Neural crest cell (in vitro differentiated cells): ENCODE measurements around the gene NAE1. TPM values are rescaled to one million over a fixed set of nuclear protein-coding genes. Genes with fewer than 3 reads are reported as not detected.

Experiments used
- DNase-seq: peaks from one replicate; pipeline ENCODE4 v3.0.0; 2021; ENCODE audit warnings: low read depth, mixed read lengths, low spot score
- H3K27ac Mint-ChIP-seq: one replicate; pipeline ENCODE4 v1.8.0; 2021; ENCODE audit warnings: mild to moderate bottlenecking, mixed read lengths; ENCODE audit not compliant: unreplicated experiment
- H3K27me3 Mint-ChIP-seq: 2 replicates; pipeline ENCODE4 v1.8.0; 2021; ENCODE audit warnings: low read depth, mild to moderate bottlenecking, mixed read lengths
- H3K36me3 Mint-ChIP-seq: 2 replicates; pipeline ENCODE4 v1.8.0; 2021; ENCODE audit warnings: low read depth, mild to moderate bottlenecking, mixed read lengths
- H3K4me1 Mint-ChIP-seq: 2 replicates; pipeline ENCODE4 v1.8.0; 2021; ENCODE audit warnings: mixed read lengths
- H3K4me3 Mint-ChIP-seq: one replicate; pipeline ENCODE4 v1.8.0; 2021; ENCODE audit warnings: mild to moderate bottlenecking, mixed read lengths
- H3K9me3 Mint-ChIP-seq: 2 replicates; pipeline ENCODE4 v1.8.0; 2021; ENCODE audit warnings: mixed read lengths
- CTCF ChIP-seq: fragments of 200-600 bp; sonication (generic); conservative IDR thresholded peaks from 2 replicates; pipeline ENCODE4 v1.5.0; 2021; ENCODE audit warnings: antibody characterized with exemption, mild to moderate bottlenecking
- total RNA-seq: library from RNA; stranded (reverse); gene quantifications from 2 replicates; pipeline ENCODE4 v1.2.1, GENCODE V29; 2021

The NAE1 gene
- total RNA-seq, 1 donor from 2014 or later = 156 TPM

- no peaks in the 10 kb centered on the region for H3K36me3 Mint-ChIP-seq
- H3K27me3 Mint-ChIP-seq = peaks cover 90% of the 10 kb centered on the region
- no peak for DNase-seq
- no peak for TF ChIP-seq CTCF
- H3K4me3 Mint-ChIP-seq = no peak overlapping the region
- no peaks in the 10 kb centered on the region for H3K4me1 Mint-ChIP-seq
- H3K9me3 Mint-ChIP-seq = peaks cover 5% of the 10 kb centered on the region
- H3K27ac Mint-ChIP-seq = no peak overlapping the region
Observed at GRCh38 chr16:66841366-66841765, 10.6 kb upstream of the NAE1 start.

DNA sequence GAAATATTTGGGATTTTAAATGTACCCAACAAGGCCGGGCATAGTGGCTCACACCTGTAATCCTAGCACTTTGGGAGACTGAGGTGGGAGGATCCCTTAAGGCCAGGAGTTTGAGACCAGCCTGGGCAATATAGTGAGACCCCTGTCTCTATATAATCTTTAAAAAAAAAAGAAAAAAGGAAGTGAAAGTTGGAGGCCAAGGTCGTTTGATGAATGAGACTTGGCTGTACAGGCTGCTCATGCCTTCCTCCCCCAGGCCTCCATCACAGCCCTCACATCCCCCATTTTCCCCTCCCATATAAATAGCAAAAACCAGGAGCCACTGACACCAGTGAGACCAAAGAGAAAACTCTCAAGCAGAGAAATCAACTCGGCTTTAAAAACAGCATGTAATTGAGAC, 10.1 kb upstream of the NAE1 start:
- H3K9me3 Mint-ChIP-seq = peaks cover 5% of the 10 kb centered on the region
- peaks cover 85% of the 10 kb centered on the region for H3K27me3 Mint-ChIP-seq
- no peak for TF ChIP-seq CTCF
- H3K4me1 Mint-ChIP-seq = no peaks in the 10 kb centered on the region
- no peaks in the 10 kb centered on the region for H3K36me3 Mint-ChIP-seq
- H3K27ac Mint-ChIP-seq = no peak overlapping the region
- DNase-seq = no peak
- no peak overlapping the region for H3K4me3 Mint-ChIP-seq

DNA sequence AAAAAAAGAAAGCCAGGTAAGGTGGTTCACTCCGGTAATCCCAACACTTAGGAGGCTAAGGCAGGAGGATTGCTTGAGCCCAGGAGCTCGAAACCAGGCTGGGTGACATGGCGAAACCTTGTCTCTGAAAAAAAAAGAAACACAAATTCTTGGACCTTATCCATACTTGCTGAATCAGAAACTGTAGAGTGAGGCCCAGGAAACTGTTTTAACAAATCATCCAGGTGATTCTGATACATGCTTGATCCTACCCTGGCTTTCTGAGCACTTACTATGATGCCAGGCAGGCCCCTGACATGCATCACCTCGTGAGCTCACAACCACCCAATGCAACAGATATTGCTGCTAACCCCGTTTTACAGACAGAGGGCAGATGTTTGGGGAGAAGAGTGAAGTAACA, 4.0 kb upstream of the NAE1 start:
- TF ChIP-seq CTCF = no peak
- Mint-ChIP-seq H3K4me1 (peaks cover 1% of the 10 kb centered on the region), H3K4me3 (no peak overlapping the region), H3K27me3 (peaks cover 51% of the 10 kb centered on the region), H3K27ac (no peak overlapping the region), H3K9me3 (peaks cover 5% of the 10 kb centered on the region), H3K36me3 (no peaks in the 10 kb centered on the region)
- no peak for DNase-seq

- peaks cover under 1% of the 10 kb centered on the region for H3K36me3 Mint-ChIP-seq
- H3K27ac Mint-ChIP-seq = no peak overlapping the region
- peaks cover 33% of the 10 kb centered on the region for H3K27me3 Mint-ChIP-seq
- peaks cover 15% of the 10 kb centered on the region for H3K4me1 Mint-ChIP-seq
- H3K9me3 Mint-ChIP-seq = no peaks in the 10 kb centered on the region
- H3K4me3 Mint-ChIP-seq = peak overlapping the region; percentile 60
- TF ChIP-seq CTCF = no peak
- no peak for DNase-seq
Observed at GRCh38 chr16:66832661-66833305, 2.0 kb upstream of the NAE1 start.

DNA sequence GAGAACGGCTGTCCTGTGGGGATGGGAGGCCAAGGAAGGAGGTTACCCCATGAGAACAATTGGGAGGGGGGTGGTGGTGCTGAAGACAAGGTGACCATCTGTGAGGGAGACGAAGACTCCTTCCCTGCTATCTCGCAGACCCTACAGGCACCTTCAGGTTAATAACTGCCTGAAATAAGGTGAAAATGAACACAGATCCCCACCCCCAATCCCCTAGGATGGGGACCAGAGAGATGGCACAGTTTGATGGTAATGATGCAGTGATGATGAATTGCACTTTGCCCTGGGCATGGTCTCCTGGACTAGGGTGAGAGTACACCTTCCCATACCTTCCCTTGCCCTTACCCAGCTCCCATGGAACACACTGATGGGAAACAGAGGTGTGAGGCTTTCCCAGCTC, 1.4 kb upstream of the NAE1 start:
- H3K27ac Mint-ChIP-seq = no peak overlapping the region
- peaks cover 18% of the 10 kb centered on the region for H3K4me1 Mint-ChIP-seq
- no peak for TF ChIP-seq CTCF
- no peaks in the 10 kb centered on the region for H3K9me3 Mint-ChIP-seq
- H3K36me3 Mint-ChIP-seq = peaks cover 4% of the 10 kb centered on the region
- H3K4me3 Mint-ChIP-seq = peak overlapping the region; percentile 60
- peaks cover 28% of the 10 kb centered on the region for H3K27me3 Mint-ChIP-seq
- DNase-seq = no peak
